ENCODE data around the gene YEATS4.

- TF ChIP-seq CTCF (IDR thresholded peaks at IDR 0.05) (no peak), POLR2A (IDR thresholded peaks at IDR 0.05) (no peak)
These were observed 46.0 kb downstream of the YEATS4 start for GRCh38 chr12:69405566-69405865.
